Measurements from ENCODE around the gene LETMD1. TPM values are rescaled to one million over a fixed set of nuclear protein-coding genes. Genes with fewer than 3 reads are reported as not detected.

The LETMD1 gene
- polyA plus RNA-seq, 1 of the 3 experiments (the other 2 are of a cell fraction), result 67.8 TPM

GRCh38 chr12:51103977-51104376 lies 55.9 kb downstream of the LETMD1 start (continued):
- no peak for TF ChIP-seq CTCF (IDR thresholded peaks at IDR 0.05)
- TF ChIP-seq RFX5 (IDR thresholded peaks at IDR 0.05; ENCODE audit: low read length), result no peak

GRCh38 chr12:51108136-51108535 lies 60.0 kb downstream of the LETMD1 start:
- H2AFZ ChIP-seq (ENCODE audit: low read depth), result no peak overlapping the region
- no peak overlapping the region for H3K4me3 ChIP-seq (ENCODE audit: low read depth in 2 of 2, low read length in 1 of 2)
- no peaks in the 10 kb centered on the region for H3K9me2 ChIP-seq
- H3K4me2 ChIP-seq, result no peak overlapping the region
- POLR2A ChIA-PET, result no interaction called here
- peaks cover 45 to 72% of the 10 kb centered on the region in 2 experiments for H3K36me3 ChIP-seq (replicated peaks in 1 of 2; ENCODE audit: control insufficient read depth in 1 of 2, insufficient read depth in 2 of 2, low read length in 1 of 2)
- CTCF ChIA-PET, result no interaction called here
- no peak overlapping the region for H3K27ac ChIP-seq (ENCODE audit: low read depth in 2 of 2, low read length in 1 of 2)
- H3F3A ChIP-seq (replicated peaks; ENCODE audit: insufficient read depth), result no peaks in the 10 kb centered on the region
- no peaks in the 10 kb centered on the region for H3K27me3 ChIP-seq (ENCODE audit: insufficient read depth)
- H3K4me1 ChIP-seq (ENCODE audit: control insufficient read depth in 1 of 2, insufficient read depth in 2 of 2, low read depth in 1 of 2, low read length in 1 of 2), result no peaks in the 10 kb centered on the region
- no peaks in the 10 kb centered on the region for H4K20me1 ChIP-seq (ENCODE audit: insufficient read depth)
- H3K79me2 ChIP-seq (ENCODE audit: insufficient read depth), result no peaks in the 10 kb centered on the region
- WGBS (ENCODE audit: low lambda C conversion rate), result 92% methylated on average over 4 of the region's 4 CpGs
- no peak for DNase-seq
- no peak overlapping the region for H3K9ac ChIP-seq
- no peak for TF ChIP-seq CHD2 (IDR thresholded peaks at IDR 0.05; ENCODE audit: low read length, partially characterized antibody)
- TF ChIP-seq USF1 (IDR thresholded peaks at IDR 0.05; ENCODE audit: borderline replicate concordance, low read depth), result no peak
- TF ChIP-seq IRF3 (IDR thresholded peaks at IDR 0.05; ENCODE audit: low read depth, low read length), result no peak
- no peak for TF ChIP-seq FOSL2 (IDR thresholded peaks at IDR 0.05; ENCODE audit: borderline replicate concordance, low read depth)
- TF ChIP-seq, protein P1, sequence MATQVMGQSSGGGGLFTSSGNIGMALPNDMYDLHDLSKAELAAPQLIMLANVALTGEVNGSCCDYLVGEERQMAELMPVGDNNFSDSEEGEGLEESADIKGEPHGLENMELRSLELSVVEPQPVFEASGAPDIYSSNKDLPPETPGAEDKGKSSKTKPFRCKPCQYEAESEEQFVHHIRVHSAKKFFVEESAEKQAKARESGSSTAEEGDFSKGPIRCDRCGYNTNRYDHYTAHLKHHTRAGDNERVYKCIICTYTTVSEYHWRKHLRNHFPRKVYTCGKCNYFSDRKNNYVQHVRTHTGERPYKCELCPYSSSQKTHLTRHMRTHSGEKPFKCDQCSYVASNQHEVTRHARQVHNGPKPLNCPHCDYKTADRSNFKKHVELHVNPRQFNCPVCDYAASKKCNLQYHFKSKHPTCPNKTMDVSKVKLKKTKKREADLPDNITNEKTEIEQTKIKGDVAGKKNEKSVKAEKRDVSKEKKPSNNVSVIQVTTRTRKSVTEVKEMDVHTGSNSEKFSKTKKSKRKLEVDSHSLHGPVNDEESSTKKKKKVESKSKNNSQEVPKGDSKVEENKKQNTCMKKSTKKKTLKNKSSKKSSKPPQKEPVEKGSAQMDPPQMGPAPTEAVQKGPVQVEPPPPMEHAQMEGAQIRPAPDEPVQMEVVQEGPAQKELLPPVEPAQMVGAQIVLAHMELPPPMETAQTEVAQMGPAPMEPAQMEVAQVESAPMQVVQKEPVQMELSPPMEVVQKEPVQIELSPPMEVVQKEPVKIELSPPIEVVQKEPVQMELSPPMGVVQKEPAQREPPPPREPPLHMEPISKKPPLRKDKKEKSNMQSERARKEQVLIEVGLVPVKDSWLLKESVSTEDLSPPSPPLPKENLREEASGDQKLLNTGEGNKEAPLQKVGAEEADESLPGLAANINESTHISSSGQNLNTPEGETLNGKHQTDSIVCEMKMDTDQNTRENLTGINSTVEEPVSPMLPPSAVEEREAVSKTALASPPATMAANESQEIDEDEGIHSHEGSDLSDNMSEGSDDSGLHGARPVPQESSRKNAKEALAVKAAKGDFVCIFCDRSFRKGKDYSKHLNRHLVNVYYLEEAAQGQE (IDR thresholded peaks at IDR 0.05; ENCODE audit: low read depth, low read length), result no peak
- TF ChIP-seq RCOR1 (IDR thresholded peaks at IDR 0.05; ENCODE audit: low read length), result no peak
- TF ChIP-seq EP300 (IDR thresholded peaks at IDR 0.05; ENCODE audit: borderline replicate concordance in 1 of 2, low read depth in 1 of 2, low read length in 1 of 2), result no peak
- no peak for TF ChIP-seq USF2 (IDR thresholded peaks at IDR 0.05; ENCODE audit: borderline replicate concordance, low read depth, low read length)
- TF ChIP-seq MEF2A (IDR thresholded peaks at IDR 0.05; ENCODE audit: borderline replicate concordance, low read depth), result no peak
- no peak for TF ChIP-seq TCF12 (IDR thresholded peaks at IDR 0.05)
- TF ChIP-seq RFX5 (IDR thresholded peaks at IDR 0.05; ENCODE audit: low read length), result no peak
- TF ChIP-seq NFIC (IDR thresholded peaks at IDR 0.05; ENCODE audit: borderline replicate concordance), result no peak
- TF ChIP-seq RAD21 (IDR thresholded peaks at IDR 0.05; ENCODE audit: low read length), result no peak
- TF ChIP-seq NRF1 (IDR thresholded peaks at IDR 0.05; ENCODE audit: low read depth, low read length), result no peak
- TF ChIP-seq SMC3 (IDR thresholded peaks at IDR 0.05; ENCODE audit: low read depth, low read length), result no peak
- TF ChIP-seq JUND (IDR thresholded peaks at IDR 0.05), result no peak
- no peak for TF ChIP-seq GABPA (IDR thresholded peaks at IDR 0.05; ENCODE audit: low read depth)
- TF ChIP-seq FOXM1 (IDR thresholded peaks at IDR 0.05; ENCODE audit: low read depth), result no peak
- H3K9me3 ChIP-seq, result no peaks in the 10 kb centered on the region
